Natural killer cell (primary cell): ENCODE data around the gene CERS4. TPM values are rescaled to one million over a fixed set of nuclear protein-coding genes. Genes with fewer than 3 reads are reported as not detected.

Source experiments
- ATAC-seq, 3 donors: fragments of 150-1000 bp in 2 of 3; fragments of 200-7000 bp in 1 of 3; cut with Tn5 transposase; 1 replicate in 1 of 3; 2 replicates in 2 of 3; pipeline ENCODE4 v1.10.0; 2021; ENCODE audit warnings: mild to moderate bottlenecking in 2 of 3, moderate library complexity in 2 of 3
- DNase-seq, 2 donors: peaks; one replicate each; pipeline versions ENCODE4 v3.0.0 to v3.0.0-alpha.2; 2013 to 2021; ENCODE audit warnings: mixed read lengths in 1 of 2
- H3K27ac ChIP-seq: one replicate; pipeline ENCODE4 v1.5.1; 2013; ENCODE audit warnings: mild to moderate bottlenecking, low read length
- H3K27me3 ChIP-seq: one replicate; pipeline ENCODE4 v1.6.1; 2013; ENCODE audit warnings: low read length; ENCODE audit not compliant: control insufficient read depth, insufficient read depth
- H3K36me3 ChIP-seq: one replicate; pipeline ENCODE4 v1.6.1; 2013; ENCODE audit warnings: low read length; ENCODE audit not compliant: control insufficient read depth, insufficient read depth
- H3K4me1 ChIP-seq: one replicate; pipeline ENCODE4 v1.6.1; 2013; ENCODE audit warnings: low read length; ENCODE audit not compliant: control insufficient read depth, insufficient read depth
- H3K4me3 ChIP-seq: one replicate; pipeline ENCODE4 v1.5.1; 2013; ENCODE audit warnings: low read length
- H3K9me3 ChIP-seq: one replicate; pipeline ENCODE4 v1.6.1; 2013; ENCODE audit warnings: low read length; ENCODE audit not compliant: control insufficient read depth, insufficient read depth
- H3K27ac Mint-ChIP-seq, 2 donors: one replicate each; pipeline ENCODE4 v1.8.0; 2022; ENCODE audit warnings: mild to moderate bottlenecking in 2 of 2, mixed read lengths in 2 of 2, moderate library complexity in 1 of 2
- H3K27me3 Mint-ChIP-seq, 2 donors: one replicate each; pipeline ENCODE4 v1.8.0; 2022; ENCODE audit warnings: low read depth in 2 of 2, mixed read lengths in 2 of 2
- H3K36me3 Mint-ChIP-seq: one replicate; pipeline ENCODE4 v1.8.0; 2022; ENCODE audit warnings: mixed read lengths
- H3K4me1 Mint-ChIP-seq, 2 donors: one replicate each; pipeline ENCODE4 v1.8.0; 2022; ENCODE audit warnings: mixed read lengths in 2 of 2
- H3K4me3 Mint-ChIP-seq: one replicate; pipeline ENCODE4 v1.8.0; 2022; ENCODE audit warnings: mild to moderate bottlenecking, moderate library complexity, mixed read lengths
- H3K9me3 Mint-ChIP-seq, 2 donors: one replicate each; pipeline ENCODE4 v1.8.0; 2022; ENCODE audit warnings: mixed read lengths in 2 of 2
- CTCF ChIP-seq: fragments of 200-600 bp; IDR thresholded peaks from one replicate; pipeline ENCODE4 v1.8.0; 2022; ENCODE audit warnings: antibody characterized with exemption
- WGBS: methylation state at CpG from one replicate; pipeline ENCODE4 v1.1.7; 2013; ENCODE audit warnings: missing lambda C conversion rate; ENCODE audit not compliant: insufficient coverage; 5-methylcytosine and 5-hydroxymethylcytosine counted together
- intact Hi-C: fragments of 100-400 bp; cut with micrococcal nuclease; formaldehyde crosslinking; loops from one replicate; pipeline ENCODE4 v1.14.2; 2022
- total RNA-seq, 4 donors: library from RNA; stranded (reverse); fragments of 120-200 nt in 1 of 4; gene quantifications; one replicate each; pipeline versions ENCODE4 v1.2.3 to v1.2.4, GENCODE V29; 2013 to 2022

CERS4 gene
- total RNA-seq, 3 donors from 2014 or later (not counting 1 experiment from before 2014, with no cell fraction given) = 50.0 to 70.8 (median 69.8) TPM

GRCh38 chr19:8212916-8213315 lies 3.7 kb downstream of the CERS4 start:
- Histone ChIP-seq H3K36me3 (peaks cover 11% of the 10 kb centered on the region), H3K27ac (no peak overlapping the region), H3K4me1 (peaks cover 36% of the 10 kb centered on the region), H3K4me3 (no peak overlapping the region), H3K9me3 (no peaks in the 10 kb centered on the region), H3K27me3 (no peaks in the 10 kb centered on the region)
- H3K27ac Mint-ChIP-seq = peak overlapping the region; percentile 69 to 83
- peaks cover 37 to 62% of the 10 kb centered on the region in 2 donors for H3K4me1 Mint-ChIP-seq
- ATAC-seq (no peak), DNase-seq (no peak)
- no peak for TF ChIP-seq CTCF
- 97% methylated on average over 6 of the region's 6 CpGs for WGBS
- no peaks in the 10 kb centered on the region for H3K36me3 Mint-ChIP-seq
- H3K9me3 Mint-ChIP-seq = no peaks in the 10 kb centered on the region
- H3K27me3 Mint-ChIP-seq = no peaks in the 10 kb centered on the region
- intact Hi-C loops = no loop called here
- H3K4me3 Mint-ChIP-seq = peak overlapping the region; percentile 48

- no peak for TF ChIP-seq CTCF
- no peak overlapping the region for H3K27ac ChIP-seq
- ATAC-seq = no peak
- Mint-ChIP-seq H3K9me3 (no peaks in the 10 kb centered on the region), H3K36me3 (no peaks in the 10 kb centered on the region), H3K27ac (peak overlapping the region; percentile 19 to 72), H3K27me3 (no peaks in the 10 kb centered on the region), H3K4me3 (no peak overlapping the region), H3K4me1 (peaks cover 37 to 57% of the 10 kb centered on the region in 2 donors)
- DNase-seq = no peak
- no peak overlapping the region for H3K4me3 ChIP-seq
- H3K36me3 ChIP-seq = peaks cover 15% of the 10 kb centered on the region
- WGBS = 91% methylated on average over 5 of the region's 5 CpGs
- no peaks in the 10 kb centered on the region for H3K27me3 ChIP-seq
- no peaks in the 10 kb centered on the region for H3K9me3 ChIP-seq
- intact Hi-C loops = no loop called here
- peaks cover 27% of the 10 kb centered on the region for H3K4me1 ChIP-seq
Observed at GRCh38 chr19:8213827-8214672, 4.9 kb downstream of the CERS4 start.

GRCh38 chr19:8214802-8215201 lies 5.6 kb downstream of the CERS4 start:
- Histone ChIP-seq H3K9me3 (no peaks in the 10 kb centered on the region), H3K27ac (no peak overlapping the region), H3K27me3 (no peaks in the 10 kb centered on the region), H3K4me3 (no peak overlapping the region), H3K4me1 (peaks cover 25% of the 10 kb centered on the region), H3K36me3 (peaks cover 15% of the 10 kb centered on the region)
- no peaks in the 10 kb centered on the region for H3K36me3 Mint-ChIP-seq
- no peaks in the 10 kb centered on the region for H3K9me3 Mint-ChIP-seq
- peak overlapping the region; percentile 19 to 72 for H3K27ac Mint-ChIP-seq
- ATAC-seq (no peak), DNase-seq (no peak)
- H3K4me1 Mint-ChIP-seq = peaks cover 35 to 54% of the 10 kb centered on the region in 2 donors
- no peaks in the 10 kb centered on the region for H3K27me3 Mint-ChIP-seq
- WGBS = 54% methylated on average over 6 of the region's 6 CpGs
- no peak overlapping the region for H3K4me3 Mint-ChIP-seq
- intact Hi-C loops = no loop called here
- TF ChIP-seq CTCF = no peak
